IMR-90 (cell line): Measurements from ENCODE around the gene PINK1. TPM values are rescaled to one million over a fixed set of nuclear protein-coding genes. Genes with fewer than 3 reads are reported as not detected.

Source experiments
- ATAC-seq: fragments of 200-7000 bp; cut with Tn5 transposase; 2 replicates; pipeline ENCODE4 v1.9.1; 2020; ENCODE audit warnings: low read depth, mild to moderate bottlenecking, moderate library complexity
- BruUV-seq: library from RNA; stranded (reverse); fragments of 400-500 nt; replicated peaks from 2 replicates; lab custom pipeline; 2021; lab: Mats Ljungman, UMichigan
- CTCF ChIA-PET: fragments of 300-600 bp; formaldehyde crosslinking; extraction: SDS; loops from one replicate; lab custom pipeline; 2021; ENCODE audit warnings: antibody characterized with exemption; lab: Yijun Ruan, JAX
- POLR2A ChIA-PET: fragments of 300-600 bp; sonication (Branson Sonifier 250); formaldehyde crosslinking; loops from one replicate; lab custom pipeline; 2022; ENCODE audit warnings: antibody characterized with exemption; ENCODE audit not compliant: unreplicated experiment; lab: Charles Lee
- DNase-seq: peaks from one replicate; pipeline ENCODE4 v3.0.0; 2013
- H2AFZ ChIP-seq: replicated peaks from 2 replicates; pipeline ENCODE3; 2013; ENCODE audit warnings: low read length, mild to moderate bottlenecking; ENCODE audit not compliant: poor library complexity
- H2AK5ac ChIP-seq: 2 replicates; pipeline ENCODE4 v1.6.1; 2013; ENCODE audit warnings: low read depth, low read length, inconsistent platforms
- H2AK9ac ChIP-seq: replicated peaks from 2 replicates; pipeline ENCODE3; 2013; ENCODE audit warnings: mild to moderate bottlenecking, low read depth, low read length, moderate library complexity; ENCODE audit not compliant: poor library complexity
- H2BK120ac ChIP-seq: 2 replicates; pipeline ENCODE4 v1.6.1; 2013; ENCODE audit warnings: low read depth, low read length, inconsistent platforms
- H2BK15ac ChIP-seq: 3 replicates; pipeline ENCODE4 v1.6.1; 2013; ENCODE audit warnings: low read depth, low read length, inconsistent platforms
- H2BK20ac ChIP-seq: 2 replicates; pipeline ENCODE4 v1.6.1; 2013; ENCODE audit warnings: low read depth, mild to moderate bottlenecking, inconsistent platforms, low read length, moderate library complexity
- H2BK5ac ChIP-seq: 2 replicates; pipeline ENCODE4 v1.6.1; 2013; ENCODE audit warnings: mild to moderate bottlenecking, low read depth, low read length, inconsistent platforms; ENCODE audit not compliant: poor library complexity, severe bottlenecking
- H3K14ac ChIP-seq: replicated peaks from 2 replicates; pipeline ENCODE4 v1.6.1; 2013; ENCODE audit warnings: low read depth, low read length, inconsistent platforms
- H3K18ac ChIP-seq: 2 replicates; pipeline ENCODE4 v1.6.1; 2013; ENCODE audit warnings: low read depth, low read length, control low read depth
- H3K23ac ChIP-seq: 2 replicates; pipeline ENCODE4 v1.6.1; 2013; ENCODE audit warnings: low read depth, low read length, inconsistent platforms
- H3K27ac ChIP-seq: 2 replicates; pipeline ENCODE4 v1.5.1; 2013; ENCODE audit warnings: mild to moderate bottlenecking, control low read depth, low read length; ENCODE audit not compliant: insufficient read depth
- H3K27me3 ChIP-seq: 2 replicates; pipeline ENCODE4 v1.6.1; 2013; ENCODE audit warnings: low read length; ENCODE audit not compliant: control insufficient read depth, insufficient read depth
- H3K36me3 ChIP-seq: 2 replicates; pipeline ENCODE4 v1.6.1; 2013; ENCODE audit warnings: low read length, mixed read lengths; ENCODE audit not compliant: control insufficient read depth, insufficient read depth
- H3K4ac ChIP-seq: 2 replicates; pipeline ENCODE4 v1.6.1; 2013; ENCODE audit warnings: low read depth, low read length, inconsistent platforms
- H3K4me1 ChIP-seq: 2 replicates; pipeline ENCODE4 v1.6.1; 2013; ENCODE audit warnings: low read length, mixed read lengths; ENCODE audit not compliant: control insufficient read depth, insufficient read depth
- H3K4me2 ChIP-seq: 2 replicates; pipeline ENCODE4 v1.6.1; 2013; ENCODE audit warnings: low read depth, mild to moderate bottlenecking, control low read depth, low read length, moderate library complexity
- H3K4me3 ChIP-seq: 2 replicates; pipeline ENCODE4 v1.5.1; 2013; ENCODE audit warnings: low read depth, mild to moderate bottlenecking, control low read depth, low read length, moderate library complexity; ENCODE audit not compliant: insufficient read depth
- H3K56ac ChIP-seq: 2 replicates; pipeline ENCODE4 v1.6.1; 2013; ENCODE audit warnings: low read length, inconsistent platforms; ENCODE audit not compliant: insufficient read depth; ENCODE audit errors: extremely low read depth
- H3K79me1 ChIP-seq, 2 experiments: 2 replicates each; pipeline ENCODE4 v1.6.1; 2013; ENCODE audit warnings: low read length in 2 of 2, inconsistent platforms in 1 of 2, low read depth in 1 of 2
- H3K9ac ChIP-seq: 2 replicates; pipeline ENCODE4 v1.6.1; 2013; ENCODE audit warnings: low read depth, low read length, control low read depth
- H3K9me1 ChIP-seq: 2 replicates; pipeline ENCODE4 v1.6.1; 2013; ENCODE audit warnings: low read length, inconsistent platforms; ENCODE audit not compliant: insufficient read depth
- H3K9me3 ChIP-seq: 2 replicates; pipeline ENCODE4 v1.6.1; 2013; ENCODE audit warnings: low read length; ENCODE audit not compliant: control insufficient read depth, insufficient read depth
- H4K20me1 ChIP-seq: 2 replicates; pipeline ENCODE4 v1.6.1; 2013; ENCODE audit warnings: low read length, inconsistent platforms; ENCODE audit not compliant: insufficient read depth
- H4K5ac ChIP-seq: 2 replicates; pipeline ENCODE4 v1.6.1; 2013; ENCODE audit warnings: mild to moderate bottlenecking, low read depth, low read length, control low read depth
- H4K8ac ChIP-seq, 2 experiments: 2 replicates each; pipeline ENCODE4 v1.6.1; 2013; ENCODE audit warnings: low read depth in 2 of 2, low read length in 2 of 2, control low read depth in 1 of 2, inconsistent platforms in 1 of 2
- H4K91ac ChIP-seq: 2 replicates; pipeline ENCODE4 v1.6.1; 2013; ENCODE audit warnings: low read depth, low read length, inconsistent platforms; ENCODE audit not compliant: insufficient read depth
- BHLHE40 ChIP-seq: fragments of 150-350 bp; IDR thresholded peaks from 2 replicates; pipeline ENCODE4 v1.6.1; 2016; ENCODE audit warnings: mild to moderate bottlenecking, low read depth, low read length
- MAFK ChIP-seq: IDR thresholded peaks from 2 replicates; pipeline ENCODE4 v1.6.1; 2012; ENCODE audit warnings: low read depth, low read length, improper control_type of control experiment
- MAZ ChIP-seq: IDR thresholded peaks from 2 replicates; pipeline ENCODE4 v1.6.1; 2012; ENCODE audit warnings: low read depth, mild to moderate bottlenecking, low read length, improper control_type of control experiment, moderate library complexity, borderline replicate concordance
- USF2 ChIP-seq: fragments of 150-350 bp; IDR thresholded peaks from 2 replicates; pipeline ENCODE4 v1.6.1; 2017; ENCODE audit warnings: mild to moderate bottlenecking, antibody characterized with exemption, low read length, low read depth
- WGBS, 2 experiments: methylation state at CpG; one replicate each; pipeline versions ENCODE4 v1.1.5 to v1.1.7; 2013; ENCODE audit warnings: missing lambda C conversion rate in 2 of 2; ENCODE audit not compliant: insufficient read length in 1 of 2; ENCODE audit errors: extremely low coverage in 2 of 2; 5-methylcytosine and 5-hydroxymethylcytosine counted together
- dilution Hi-C: fragments of 300-500 bp; cut with HindIII; formaldehyde crosslinking; loops from one replicate; pipeline ENCODE4 v1.14.3; 2018; ENCODE audit warnings: low sequenced_read_pairs; ENCODE audit not compliant: unreplicated experiment
- in situ Hi-C: fragments of 300-500 bp; cut with MboI; formaldehyde crosslinking; loops from 3 replicates; pipeline ENCODE4 v1.14.3; 2019; ENCODE audit warnings: low sequenced_read_pairs, inconsistent platforms, mixed read lengths
- intact Hi-C: fragments of 100-400 bp; cut with micrococcal nuclease; formaldehyde crosslinking; loops from 2 replicates; pipeline ENCODE4 v1.10.0; 2022
- polyA plus RNA-seq, 3 experiments: library from polyadenylated mRNA; depleted of rRNA; stranded (reverse); fragments of >200 nt; gene quantifications; 2 replicates each; pipeline ENCODE4 v1.2.3, GENCODE V29; 2012; ENCODE audit warnings: low replicate concordance in 1 of 3
- total RNA-seq: library from RNA; depleted of rRNA; stranded (reverse); fragments of >200 nt; gene quantifications from 2 replicates; pipeline ENCODE4 v1.2.3, GENCODE V29; 2012
- TF ChIP-seq, protein P1 (sequence below): conservative IDR thresholded peaks from 2 replicates; pipeline ENCODE4 v1.5.1; 2012; ENCODE audit warnings: mild to moderate bottlenecking, low read depth, low read length, improper control_type of control experiment

The PINK1 gene
- total and polyA plus RNA-seq, 2 of the 4 experiments (the other 2 are of a cell fraction): 52.9 to 55.2 TPM

DNA sequence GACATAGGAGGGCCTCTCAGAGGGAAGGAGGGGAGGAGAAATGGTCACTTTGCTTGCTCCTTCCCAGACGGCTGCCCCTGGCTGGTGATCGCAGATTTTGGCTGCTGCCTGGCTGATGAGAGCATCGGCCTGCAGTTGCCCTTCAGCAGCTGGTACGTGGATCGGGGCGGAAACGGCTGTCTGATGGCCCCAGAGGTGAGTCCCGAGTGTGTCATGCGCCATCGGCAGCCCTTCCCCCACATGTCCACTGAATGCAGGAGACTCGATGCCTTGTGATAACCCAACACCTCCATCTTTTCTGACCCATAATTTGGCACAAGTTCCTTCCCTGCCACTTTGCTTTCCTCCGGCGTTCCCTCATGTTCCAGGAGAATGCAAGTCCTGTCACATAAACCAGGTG is 15.2 kb downstream of the PINK1 start:
- H4K5ac ChIP-seq: no peak overlapping the region
- no peak overlapping the region for H3K56ac ChIP-seq
- no peaks in the 10 kb centered on the region for H3K27me3 ChIP-seq
- peaks cover 61% of the 10 kb centered on the region for H3K36me3 ChIP-seq
- no peak overlapping the region for H2AK9ac ChIP-seq
- no peak overlapping the region for H3K18ac ChIP-seq
- WGBS, 2 experiments: 95% methylated on average over 5 of the region's 13 CpGs; no CpG with 5 or more reads in 1 of the 2 experiments
- no peak overlapping the region for H3K4ac ChIP-seq
- no peak overlapping the region for H2BK15ac ChIP-seq
- no peak overlapping the region for H2AFZ ChIP-seq
- no peak overlapping the region for H3K9ac ChIP-seq
- H2BK20ac ChIP-seq: no peak overlapping the region
- no peak for DNase-seq
- H3K9me1 ChIP-seq: no peaks in the 10 kb centered on the region
- dilution Hi-C loops: no loop called here
- H4K8ac ChIP-seq: no peak overlapping the region
- no peaks in the 10 kb centered on the region for H3K4me1 ChIP-seq
- H3K9me3 ChIP-seq: no peaks in the 10 kb centered on the region
- in situ Hi-C loops: loop anchor here (25.0 kb wide), 1 partner anchor 436 kb away; no protein-coding TSS in a partner anchor
- no peak overlapping the region for H2AK5ac ChIP-seq
- BruUV-seq: no TSS peak
- H3K27ac ChIP-seq: no peak overlapping the region
- H3K4me2 ChIP-seq: no peak overlapping the region
- no peak overlapping the region for H3K14ac ChIP-seq
- H2BK5ac ChIP-seq: no peak overlapping the region
- H4K20me1 ChIP-seq: no peaks in the 10 kb centered on the region
- H3K4me3 ChIP-seq: no peak overlapping the region
- no peak overlapping the region for H3K23ac ChIP-seq
- CTCF ChIA-PET: no interaction called here
- H4K91ac ChIP-seq: no peak overlapping the region
- H3K79me1 ChIP-seq: peaks cover 0 to 5% of the 10 kb centered on the region in 2 experiments; a peak in 1 of 4 replicates
- POLR2A ChIA-PET: no interaction called here
- no peak overlapping the region for H2BK120ac ChIP-seq
- intact Hi-C loops: no loop called here
- no peak for ATAC-seq
- TF ChIP-seq MAZ: no peak
- no peak for TF ChIP-seq MAFK
- TF ChIP-seq, protein P1, sequence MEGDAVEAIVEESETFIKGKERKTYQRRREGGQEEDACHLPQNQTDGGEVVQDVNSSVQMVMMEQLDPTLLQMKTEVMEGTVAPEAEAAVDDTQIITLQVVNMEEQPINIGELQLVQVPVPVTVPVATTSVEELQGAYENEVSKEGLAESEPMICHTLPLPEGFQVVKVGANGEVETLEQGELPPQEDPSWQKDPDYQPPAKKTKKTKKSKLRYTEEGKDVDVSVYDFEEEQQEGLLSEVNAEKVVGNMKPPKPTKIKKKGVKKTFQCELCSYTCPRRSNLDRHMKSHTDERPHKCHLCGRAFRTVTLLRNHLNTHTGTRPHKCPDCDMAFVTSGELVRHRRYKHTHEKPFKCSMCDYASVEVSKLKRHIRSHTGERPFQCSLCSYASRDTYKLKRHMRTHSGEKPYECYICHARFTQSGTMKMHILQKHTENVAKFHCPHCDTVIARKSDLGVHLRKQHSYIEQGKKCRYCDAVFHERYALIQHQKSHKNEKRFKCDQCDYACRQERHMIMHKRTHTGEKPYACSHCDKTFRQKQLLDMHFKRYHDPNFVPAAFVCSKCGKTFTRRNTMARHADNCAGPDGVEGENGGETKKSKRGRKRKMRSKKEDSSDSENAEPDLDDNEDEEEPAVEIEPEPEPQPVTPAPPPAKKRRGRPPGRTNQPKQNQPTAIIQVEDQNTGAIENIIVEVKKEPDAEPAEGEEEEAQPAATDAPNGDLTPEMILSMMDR: no peak
- TF ChIP-seq USF2: no peak
- no peak for TF ChIP-seq BHLHE40
